Ishikawa (cell line): ENCODE measurements around the gene DHRS3.

Source experiments
- CEBPB ChIP-seq: IDR thresholded peaks from 2 replicates; pipeline ENCODE4 v1.6.1; 2012
- NFIC ChIP-seq: IDR thresholded peaks from 2 replicates; pipeline ENCODE4 v1.6.1; 2012
- YY1 ChIP-seq: IDR thresholded peaks from 2 replicates; pipeline ENCODE4 v1.6.1; 2012; ENCODE audit warnings: low read depth
- TF ChIP-seq, protein P1 (sequence below): IDR thresholded peaks from 2 replicates; pipeline ENCODE4 v1.6.1; 2012; ENCODE audit warnings: low read depth, mild to moderate bottlenecking

GRCh38 chr1:12588695-12589094 is 29.3 kb downstream of the DHRS3 start:
- no peak for TF ChIP-seq CEBPB
- TF ChIP-seq, protein P1, sequence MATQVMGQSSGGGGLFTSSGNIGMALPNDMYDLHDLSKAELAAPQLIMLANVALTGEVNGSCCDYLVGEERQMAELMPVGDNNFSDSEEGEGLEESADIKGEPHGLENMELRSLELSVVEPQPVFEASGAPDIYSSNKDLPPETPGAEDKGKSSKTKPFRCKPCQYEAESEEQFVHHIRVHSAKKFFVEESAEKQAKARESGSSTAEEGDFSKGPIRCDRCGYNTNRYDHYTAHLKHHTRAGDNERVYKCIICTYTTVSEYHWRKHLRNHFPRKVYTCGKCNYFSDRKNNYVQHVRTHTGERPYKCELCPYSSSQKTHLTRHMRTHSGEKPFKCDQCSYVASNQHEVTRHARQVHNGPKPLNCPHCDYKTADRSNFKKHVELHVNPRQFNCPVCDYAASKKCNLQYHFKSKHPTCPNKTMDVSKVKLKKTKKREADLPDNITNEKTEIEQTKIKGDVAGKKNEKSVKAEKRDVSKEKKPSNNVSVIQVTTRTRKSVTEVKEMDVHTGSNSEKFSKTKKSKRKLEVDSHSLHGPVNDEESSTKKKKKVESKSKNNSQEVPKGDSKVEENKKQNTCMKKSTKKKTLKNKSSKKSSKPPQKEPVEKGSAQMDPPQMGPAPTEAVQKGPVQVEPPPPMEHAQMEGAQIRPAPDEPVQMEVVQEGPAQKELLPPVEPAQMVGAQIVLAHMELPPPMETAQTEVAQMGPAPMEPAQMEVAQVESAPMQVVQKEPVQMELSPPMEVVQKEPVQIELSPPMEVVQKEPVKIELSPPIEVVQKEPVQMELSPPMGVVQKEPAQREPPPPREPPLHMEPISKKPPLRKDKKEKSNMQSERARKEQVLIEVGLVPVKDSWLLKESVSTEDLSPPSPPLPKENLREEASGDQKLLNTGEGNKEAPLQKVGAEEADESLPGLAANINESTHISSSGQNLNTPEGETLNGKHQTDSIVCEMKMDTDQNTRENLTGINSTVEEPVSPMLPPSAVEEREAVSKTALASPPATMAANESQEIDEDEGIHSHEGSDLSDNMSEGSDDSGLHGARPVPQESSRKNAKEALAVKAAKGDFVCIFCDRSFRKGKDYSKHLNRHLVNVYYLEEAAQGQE = no peak
- no peak for TF ChIP-seq NFIC
- no peak for TF ChIP-seq YY1
